GM23248 (cell line): ENCODE measurements around the gene AMIGO1. TPM values are rescaled to one million over a fixed set of nuclear protein-coding genes. Genes with fewer than 3 reads are reported as not detected.
A peak's percentile ranks its signal among the peaks of the same experiment; 100 is the strongest.

Source experiments
- DNase-seq: peaks from one replicate; pipeline ENCODE4 v3.0.0-alpha.2; 2015
- H2AFZ ChIP-seq: fragments of 200-600 bp; sonication (generic); 2 replicates; pipeline ENCODE4 v1.6.1; 2016; ENCODE audit warnings: antibody characterized with exemption
- H3F3A ChIP-seq: fragments of 200-600 bp; sonication (generic); 2 replicates; pipeline ENCODE4 v1.6.1; 2016; ENCODE audit warnings: mild to moderate bottlenecking, antibody characterized with exemption, mixed run types; ENCODE audit not compliant: insufficient read depth
- H3K27ac ChIP-seq: fragments of 200-600 bp; sonication (generic); 2 replicates; pipeline ENCODE4 v1.5.1; 2016; ENCODE audit warnings: mild to moderate bottlenecking
- H3K27me3 ChIP-seq: fragments of 200-600 bp; sonication (generic); replicated peaks from 2 replicates; pipeline ENCODE4 v1.6.1; 2016; ENCODE audit warnings: mild to moderate bottlenecking; ENCODE audit not compliant: insufficient read depth
- H3K36me3 ChIP-seq: fragments of 200-600 bp; sonication (generic); 2 replicates; pipeline ENCODE4 v1.6.1; 2016; ENCODE audit warnings: low read depth, mild to moderate bottlenecking
- H3K4me1 ChIP-seq: fragments of 200-600 bp; sonication (generic); 2 replicates; pipeline ENCODE4 v1.6.1; 2016; ENCODE audit warnings: mild to moderate bottlenecking; ENCODE audit not compliant: insufficient read depth
- H3K4me2 ChIP-seq: fragments of 200-600 bp; sonication (generic); one replicate; pipeline ENCODE4 v1.6.1; 2016; ENCODE audit warnings: mild to moderate bottlenecking; ENCODE audit not compliant: unreplicated experiment
- H3K4me3 ChIP-seq: fragments of 200-600 bp; sonication (generic); 2 replicates; pipeline ENCODE4 v1.5.1; 2016; ENCODE audit warnings: mild to moderate bottlenecking
- H3K79me2 ChIP-seq: fragments of 200-600 bp; sonication (generic); 2 replicates; pipeline ENCODE4 v1.6.1; 2016; ENCODE audit warnings: mild to moderate bottlenecking; ENCODE audit not compliant: insufficient read depth
- H3K9ac ChIP-seq: fragments of 200-600 bp; sonication (generic); 2 replicates; pipeline ENCODE4 v1.6.1; 2016; ENCODE audit warnings: mild to moderate bottlenecking
- H3K9me2 ChIP-seq: fragments of 200-600 bp; sonication (generic); 2 replicates; pipeline ENCODE4 v1.6.1; 2016; ENCODE audit warnings: mixed run types, mild to moderate bottlenecking, moderate library complexity; ENCODE audit not compliant: insufficient read depth
- H3K9me3 ChIP-seq: fragments of 200-600 bp; sonication (generic); one replicate; pipeline ENCODE4 v1.6.1; 2017; ENCODE audit warnings: low read depth
- H4K20me1 ChIP-seq: fragments of 200-600 bp; sonication (generic); 2 replicates; pipeline ENCODE4 v1.6.0; 2016; ENCODE audit not compliant: insufficient read depth
- EZH2 ChIP-seq: fragments of 200-600 bp; sonication (generic); IDR thresholded peaks from 2 replicates; pipeline ENCODE4 v1.6.1; 2018; ENCODE audit warnings: antibody characterized with exemption, mild to moderate bottlenecking; ENCODE audit not compliant: insufficient read depth, poor library complexity, severe bottlenecking
- EZH2phosphoT487 ChIP-seq: fragments of 200-600 bp; sonication (generic); IDR thresholded peaks from 2 replicates; pipeline ENCODE4 v1.6.1; 2018; ENCODE audit warnings: antibody characterized with exemption, moderate library complexity, mild to moderate bottlenecking, low read depth; ENCODE audit not compliant: insufficient read depth
- WGBS, 2 experiments: methylation state at CpG; one replicate each; pipeline ENCODE4 v1.1.6; 2015 to 2017; ENCODE audit warnings: low lambda C conversion rate in 2 of 2, low coverage in 1 of 2; ENCODE audit errors: missing lambda C conversion rate in 2 of 2; 5-methylcytosine and 5-hydroxymethylcytosine counted together
- in situ Hi-C: fragments of 300-500 bp; cut with MboI; formaldehyde crosslinking; loops from 2 replicates; pipeline ENCODE4 v1.15.0; 2020
- polyA plus RNA-seq: library from polyadenylated mRNA; unstranded; fragments of >200 nt; fragmentation: Nextera tagmentation; extraction: Ambion mirVana; gene quantifications from 2 replicates; pipeline ENCODE4 v1.2.1, GENCODE V29; 2016
- total RNA-seq: library from RNA; depleted of rRNA; stranded (reverse); fragments of >200 nt; shearing (Covaris generic); gene quantifications from 2 replicates; pipeline ENCODE4 v1.2.3, GENCODE V29; 2014

AMIGO1 gene
- total and polyA plus RNA-seq, 2 experiments from 2014 or later, result 1.7 to 2.8 TPM

DNA sequence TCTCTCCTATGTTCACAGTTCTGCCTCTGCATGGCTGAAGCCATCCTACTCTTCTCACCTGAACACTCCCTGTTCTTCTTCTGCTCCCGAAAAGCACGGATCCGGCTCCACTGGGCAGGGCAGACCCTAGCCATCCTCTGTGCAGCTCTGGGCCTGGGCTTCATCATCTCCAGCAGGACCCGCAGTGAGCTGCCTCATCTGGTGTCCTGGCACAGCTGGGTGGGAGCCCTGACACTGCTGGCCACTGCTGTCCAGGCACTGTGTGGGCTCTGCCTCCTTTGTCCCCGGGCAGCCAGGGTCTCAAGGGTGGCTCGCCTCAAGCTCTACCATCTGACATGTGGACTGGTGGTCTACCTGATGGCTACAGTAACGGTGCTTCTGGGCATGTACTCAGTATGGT is 13.8 kb downstream of the AMIGO1 start:
- TF ChIP-seq EZH2phosphoT487, result no peak
- TF ChIP-seq EZH2, result no peak

DNA sequence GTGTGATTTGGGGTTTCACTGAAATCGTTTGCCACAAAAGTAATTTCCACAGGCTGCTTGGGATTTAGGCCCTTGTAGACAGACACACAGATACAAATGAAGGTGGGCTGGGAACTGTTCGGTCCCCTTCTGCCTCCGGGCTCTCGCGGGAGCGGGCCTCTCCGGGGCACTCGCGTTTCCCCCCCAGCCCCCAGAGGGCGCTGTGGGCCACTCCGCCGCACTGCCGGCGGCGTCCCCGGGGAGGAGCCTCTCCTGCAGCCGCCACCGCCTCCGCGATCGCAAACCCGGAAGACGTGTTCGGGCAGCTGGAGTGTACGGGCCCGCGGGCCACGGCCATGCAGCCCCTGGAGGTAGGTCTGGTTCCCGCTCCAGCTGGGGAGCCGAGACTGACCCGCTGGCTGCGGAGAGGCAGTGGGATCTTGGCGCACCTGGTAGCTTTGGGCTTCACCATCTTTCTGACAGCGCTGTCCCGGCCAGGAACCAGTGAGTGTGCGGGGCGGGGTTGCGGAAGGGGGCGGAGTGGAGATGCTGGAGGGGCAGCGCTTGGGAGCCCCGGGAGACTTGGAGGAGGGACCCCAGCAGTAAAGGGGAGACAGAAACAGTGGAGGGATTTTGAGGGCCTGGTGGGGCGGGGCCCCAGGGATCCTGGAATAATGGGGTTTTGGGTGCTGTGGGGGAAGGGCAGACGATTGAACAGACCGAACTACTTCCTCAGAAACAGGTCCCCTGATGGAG is 15.6 kb downstream of the AMIGO1 start, which contains the start of gene CYB561D1:
Gene CYB561D1, plus strand, starts transcription at position 290 of the 735 bp plus-strand sequence. Its CDS starts 46 bp downstream, at position 336.
- no peak for TF ChIP-seq EZH2phosphoT487
- TF ChIP-seq EZH2, result no peak
- Histone ChIP-seq H3K9me3 (no peaks in the 10 kb centered on the region), H3K4me2 (peak within 1 kb of the TSS; percentile 72), H3K79me2 (peaks cover 29% of the 10 kb centered on the region), H2AFZ (peak within 1 kb of the TSS; percentile 91), H3K9me2 (no peaks in the 10 kb centered on the region), H3K27me3 (no peaks in the 10 kb centered on the region), H4K20me1 (no peaks in the 10 kb centered on the region), H3K4me3 (peak within 1 kb of the TSS; percentile 93), H3K4me1 (peaks cover 5% of the 10 kb centered on the region), H3K27ac (peak within 1 kb of the TSS; percentile 25; the same call in 1 of the 2 replicates), H3F3A (no peaks in the 10 kb centered on the region), H3K36me3 (0 out of 2 replicates have a peak, but pooled peaks cover 5% of the 10 kb centered on the region), H3K9ac (peak within 1 kb of the TSS; percentile 74)
- peak; percentile 93 for DNase-seq
- WGBS, 2 experiments, result 1% methylated on average over 29 to 37 of the region's 44 CpGs
- in situ Hi-C loops, result loop anchor here (5.0 kb wide), 1 partner anchor 38 kb away; no protein-coding TSS in a partner anchor

More for the DNA sequence above, 13.8 kb downstream of the AMIGO1 start:
- H3K4me2 ChIP-seq, result no peak overlapping the region
- H3K27me3 ChIP-seq, result no peaks in the 10 kb centered on the region
- peaks cover 7% of the 10 kb centered on the region; the same call in 1 of the 2 replicates for H3F3A ChIP-seq
- no peaks in the 10 kb centered on the region for H3K9me2 ChIP-seq
- H3K27ac ChIP-seq, result no peak overlapping the region
- H3K36me3 ChIP-seq, result 0 out of 2 replicates have a peak, but pooled peaks cover 5% of the 10 kb centered on the region
- no peak for DNase-seq
- H3K9ac ChIP-seq, result no peak overlapping the region
- H2AFZ ChIP-seq, result no peak overlapping the region
- WGBS, 2 experiments, result 84 to 87% methylated on average over 7 of the region's 7 CpGs
- H4K20me1 ChIP-seq, result no peaks in the 10 kb centered on the region
- no peaks in the 10 kb centered on the region for H3K9me3 ChIP-seq
- H3K4me3 ChIP-seq, result no peak overlapping the region
- H3K4me1 ChIP-seq, result peaks cover 15% of the 10 kb centered on the region
- H3K79me2 ChIP-seq, result peaks cover 29% of the 10 kb centered on the region
- in situ Hi-C loops, result no loop called here

- H3K4me3 ChIP-seq, result peak overlapping the region; percentile 93; the same call in 1 of the 2 replicates
Observed at GRCh38 chr1:109493227-109493626, 16.3 kb downstream of the AMIGO1 start.

GRCh38 chr1:109492779-109493178 is 16.7 kb downstream of the AMIGO1 start:
- Histone ChIP-seq H3K9ac (no peak overlapping the region), H3K4me3 (no peak overlapping the region), H3K9me3 (no peaks in the 10 kb centered on the region), H3K4me2 (no peak overlapping the region), H3K9me2 (no peaks in the 10 kb centered on the region), H3F3A (no peaks in the 10 kb centered on the region), H2AFZ (peak overlapping the region; percentile 91; the same call in 1 of the 2 replicates), H3K79me2 (peaks cover 25% of the 10 kb centered on the region), H3K27ac (no peak overlapping the region), H4K20me1 (no peaks in the 10 kb centered on the region), H3K27me3 (no peaks in the 10 kb centered on the region), H3K36me3 (0 out of 2 replicates have a peak, but pooled peaks cover 5% of the 10 kb centered on the region), H3K4me1 (peaks cover 5% of the 10 kb centered on the region)
- in situ Hi-C loops, result loop anchor here (5.0 kb wide), 1 partner anchor 40 kb away; no protein-coding TSS in a partner anchor
- DNase-seq, result peak; percentile 32
- TF ChIP-seq EZH2phosphoT487, result no peak
- no peak for TF ChIP-seq EZH2
- 19 to 20% methylated on average over 4 of the region's 4 CpGs for WGBS, 2 experiments

More at GRCh38 chr1:109493227-109493626, 16.3 kb downstream of the AMIGO1 start:
- H3K27me3 ChIP-seq, result no peaks in the 10 kb centered on the region
- H2AFZ ChIP-seq, result peak overlapping the region; percentile 91
- no peaks in the 10 kb centered on the region for H4K20me1 ChIP-seq
- H3K27ac ChIP-seq, result no peak overlapping the region
- peaks cover 5% of the 10 kb centered on the region for H3K4me1 ChIP-seq
- WGBS, 2 experiments, result 42 to 44% methylated on average over 4 of the region's 4 CpGs
- no peak for TF ChIP-seq EZH2
- no peak for TF ChIP-seq EZH2phosphoT487
- peak overlapping the region; percentile 74 for H3K9ac ChIP-seq
- peak; percentile 28 for DNase-seq
- H3K36me3 ChIP-seq, result 0 out of 2 replicates have a peak, but pooled peaks cover 5% of the 10 kb centered on the region
- in situ Hi-C loops, result loop anchor here (5.0 kb wide), 1 partner anchor 39 kb away; no protein-coding TSS in a partner anchor
- H3K9me2 ChIP-seq, result no peaks in the 10 kb centered on the region
- H3F3A ChIP-seq, result no peaks in the 10 kb centered on the region
- no peaks in the 10 kb centered on the region for H3K9me3 ChIP-seq
- peak overlapping the region; percentile 71 for H3K4me2 ChIP-seq
- peaks cover 29% of the 10 kb centered on the region for H3K79me2 ChIP-seq
